ENCODE measurements around the gene NFS1.
"Not testable (repeated sequence)": the region's sequence is repeated elsewhere in the genome, so short reads cannot be mapped to it uniquely, and the experiment has no call there.

Gene NFS1

DNA sequence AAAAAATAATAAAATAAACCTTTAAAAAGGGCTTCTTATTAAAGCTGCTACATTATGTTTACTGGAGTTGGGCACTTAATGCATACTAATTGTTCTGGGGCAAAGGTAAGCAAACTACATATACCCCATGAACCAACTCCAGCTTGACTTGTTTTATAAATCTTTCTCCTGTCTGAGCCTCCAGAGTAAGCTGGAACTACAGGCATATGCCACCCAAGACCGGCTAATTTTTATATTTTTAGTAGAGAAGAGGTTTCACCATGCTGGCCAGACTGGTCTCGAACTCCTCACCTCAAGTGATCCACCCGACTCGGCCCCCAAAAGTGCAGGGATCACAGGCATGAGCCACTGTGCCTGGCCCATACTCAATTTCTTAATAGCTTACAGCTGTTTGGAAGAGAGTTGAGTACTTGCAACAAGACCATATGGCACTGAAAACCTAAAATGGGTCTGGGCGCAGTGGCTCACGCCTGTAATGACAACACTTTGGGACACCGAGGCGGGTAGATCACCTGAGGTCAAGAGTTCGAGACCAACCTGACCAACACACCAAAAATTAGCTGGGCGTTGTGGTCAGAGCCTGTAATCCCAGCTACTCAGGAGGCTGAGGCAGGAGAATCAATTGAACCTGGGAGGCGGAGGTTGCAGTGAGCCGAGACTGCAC lies 20.0 kb upstream of the NFS1 start:
- Histone ChIP-seq H3K4me3 (ENCODE audit: insufficient read depth, low read length, poor library complexity, severe bottlenecking) (no peak overlapping the region), H3F3A (ENCODE audit: insufficient read depth) (peaks cover 40% of the 10 kb centered on the region), H3K27me3 (ENCODE audit: low read length) (no peaks in the 10 kb centered on the region), H3K4me2 (ENCODE audit: low read depth, low read length, poor library complexity, severe bottlenecking) (no peak overlapping the region), H3K9me3 (ENCODE audit: insufficient read depth, low read length) (no peaks in the 10 kb centered on the region), H3K9me2 (replicated peaks; ENCODE audit: insufficient read depth, low read length) (no peaks in the 10 kb centered on the region), H3K79me2 (ENCODE audit: insufficient read depth, low read length) (peaks cover 88% of the 10 kb centered on the region), H3K9ac (ENCODE audit: low read length) (no peak overlapping the region), H3K27ac (ENCODE audit: low read depth, low read length) (no peak overlapping the region), H3K36me3 (ENCODE audit: low read length) (peaks cover 73% of the 10 kb centered on the region), H4K20me1 (ENCODE audit: low read depth, low read length) (peaks cover 64% of the 10 kb centered on the region), H2AFZ (ENCODE audit: low read depth, low read length, severe bottlenecking) (no peak overlapping the region)
- no peak for TF ChIP-seq EZH2phosphoT487 (conservative IDR thresholded peaks at IDR 0.05; ENCODE audit: low read length)
- TF ChIP-seq, protein P1, sequence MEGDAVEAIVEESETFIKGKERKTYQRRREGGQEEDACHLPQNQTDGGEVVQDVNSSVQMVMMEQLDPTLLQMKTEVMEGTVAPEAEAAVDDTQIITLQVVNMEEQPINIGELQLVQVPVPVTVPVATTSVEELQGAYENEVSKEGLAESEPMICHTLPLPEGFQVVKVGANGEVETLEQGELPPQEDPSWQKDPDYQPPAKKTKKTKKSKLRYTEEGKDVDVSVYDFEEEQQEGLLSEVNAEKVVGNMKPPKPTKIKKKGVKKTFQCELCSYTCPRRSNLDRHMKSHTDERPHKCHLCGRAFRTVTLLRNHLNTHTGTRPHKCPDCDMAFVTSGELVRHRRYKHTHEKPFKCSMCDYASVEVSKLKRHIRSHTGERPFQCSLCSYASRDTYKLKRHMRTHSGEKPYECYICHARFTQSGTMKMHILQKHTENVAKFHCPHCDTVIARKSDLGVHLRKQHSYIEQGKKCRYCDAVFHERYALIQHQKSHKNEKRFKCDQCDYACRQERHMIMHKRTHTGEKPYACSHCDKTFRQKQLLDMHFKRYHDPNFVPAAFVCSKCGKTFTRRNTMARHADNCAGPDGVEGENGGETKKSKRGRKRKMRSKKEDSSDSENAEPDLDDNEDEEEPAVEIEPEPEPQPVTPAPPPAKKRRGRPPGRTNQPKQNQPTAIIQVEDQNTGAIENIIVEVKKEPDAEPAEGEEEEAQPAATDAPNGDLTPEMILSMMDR (IDR thresholded peaks at IDR 0.05; ENCODE audit: insufficient read depth, low read length, poor library complexity, severe bottlenecking), result no peak

DNA sequence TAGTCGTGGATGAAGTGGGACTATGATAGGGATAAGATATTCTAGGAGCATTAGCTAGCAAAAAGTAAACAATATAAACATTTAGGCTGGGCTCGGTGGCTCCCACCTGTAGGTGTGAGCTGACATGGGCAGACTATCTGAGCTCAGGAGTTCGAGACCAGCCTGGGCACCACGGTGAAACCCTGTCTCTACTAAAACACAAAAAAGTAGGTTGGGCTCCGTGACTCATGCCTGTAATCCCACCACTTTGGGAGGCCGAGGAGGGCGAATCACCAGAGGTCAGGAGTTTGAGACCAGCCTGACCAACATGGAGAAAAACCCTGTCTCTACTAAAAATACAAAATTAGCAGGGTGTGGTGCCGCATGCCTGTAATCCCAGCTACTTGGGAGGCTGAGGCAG lies 19.2 kb upstream of the NFS1 start:
- H3K4me3 ChIP-seq (ENCODE audit: insufficient read depth, low read length, poor library complexity, severe bottlenecking); H3K4me2 ChIP-seq (ENCODE audit: low read depth, low read length, poor library complexity, severe bottlenecking); H3K9ac ChIP-seq (ENCODE audit: low read length); H3K9me2 ChIP-seq (replicated peaks; ENCODE audit: insufficient read depth, low read length); H3K27ac ChIP-seq (ENCODE audit: low read depth, low read length); H3K27me3 ChIP-seq (ENCODE audit: low read length); H2AFZ ChIP-seq (ENCODE audit: low read depth, low read length, severe bottlenecking); H3K9me3 ChIP-seq (ENCODE audit: insufficient read depth, low read length): not testable (repeated sequence)
- peaks cover 74% of the 10 kb centered on the region for H3K36me3 ChIP-seq (ENCODE audit: low read length)
- H4K20me1 ChIP-seq (ENCODE audit: low read depth, low read length), result peaks cover 64% of the 10 kb centered on the region
- H3F3A ChIP-seq (ENCODE audit: insufficient read depth), result peaks cover 44% of the 10 kb centered on the region
- H3K79me2 ChIP-seq (ENCODE audit: insufficient read depth, low read length), result peaks cover 83% of the 10 kb centered on the region

DNA sequence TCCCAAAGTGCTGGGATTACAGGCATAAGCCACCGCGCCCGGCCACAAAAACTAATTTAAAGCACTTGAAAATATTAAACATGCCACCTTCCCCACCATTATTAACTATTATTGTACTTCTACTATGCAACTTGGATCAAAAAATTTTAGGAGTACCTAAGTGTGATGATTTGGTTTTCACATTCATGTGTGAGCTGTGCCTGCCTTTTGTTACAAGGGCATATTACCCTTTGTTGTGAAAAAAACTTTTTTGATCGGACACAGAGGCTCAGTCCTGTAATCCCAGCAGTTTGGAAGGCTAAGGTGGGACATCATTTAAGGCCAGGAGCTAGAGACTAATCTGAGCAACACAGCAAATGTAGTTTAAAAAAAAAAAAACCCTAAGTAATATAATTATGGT lies 17.2 kb upstream of the NFS1 start:
- Histone ChIP-seq H3K9me3 (ENCODE audit: insufficient read depth, low read length) (no peaks in the 10 kb centered on the region), H3K4me3 (ENCODE audit: insufficient read depth, low read length, poor library complexity, severe bottlenecking) (no peak overlapping the region), H3K79me2 (ENCODE audit: insufficient read depth, low read length) (peaks cover 78% of the 10 kb centered on the region), H3K36me3 (ENCODE audit: low read length) (peaks cover 76% of the 10 kb centered on the region), H4K20me1 (ENCODE audit: low read depth, low read length) (peaks cover 58% of the 10 kb centered on the region), H2AFZ (ENCODE audit: low read depth, low read length, severe bottlenecking) (no peak overlapping the region), H3K4me2 (ENCODE audit: low read depth, low read length, poor library complexity, severe bottlenecking) (no peak overlapping the region), H3K27me3 (ENCODE audit: low read length) (no peaks in the 10 kb centered on the region), H3K9ac (ENCODE audit: low read length) (no peak overlapping the region), H3K27ac (ENCODE audit: low read depth, low read length) (no peak overlapping the region), H3F3A (ENCODE audit: insufficient read depth) (peaks cover 45% of the 10 kb centered on the region), H3K9me2 (replicated peaks; ENCODE audit: insufficient read depth, low read length) (no peaks in the 10 kb centered on the region)
- no peak for TF ChIP-seq EZH2phosphoT487 (conservative IDR thresholded peaks at IDR 0.05; ENCODE audit: low read length)
- TF ChIP-seq, protein P1 (IDR thresholded peaks at IDR 0.05; ENCODE audit: insufficient read depth, low read length, poor library complexity, severe bottlenecking), result no peak

DNA sequence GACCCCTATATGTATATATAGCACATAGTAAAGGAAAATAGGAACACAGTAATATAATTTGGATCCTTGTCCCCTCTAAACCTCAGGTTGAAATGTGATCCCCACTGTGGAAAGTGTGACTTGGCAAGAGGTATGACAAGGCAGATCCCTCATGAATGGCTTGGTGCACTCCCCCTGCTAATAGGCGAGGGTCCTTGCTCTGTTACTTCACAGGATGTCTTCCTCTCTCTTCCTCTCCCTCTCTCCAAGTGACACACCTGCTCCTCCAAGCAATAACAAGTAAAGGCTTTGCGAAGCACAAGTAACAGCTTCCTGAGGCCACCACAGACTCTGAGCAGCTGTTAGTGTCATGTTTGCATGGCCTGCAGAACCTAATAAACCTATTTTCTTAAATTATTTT lies 16.5 kb upstream of the NFS1 start:
- Histone ChIP-seq H2AFZ (ENCODE audit: low read depth, low read length, severe bottlenecking) (no peak overlapping the region), H3K27ac (ENCODE audit: low read depth, low read length) (no peak overlapping the region), H3K4me2 (ENCODE audit: low read depth, low read length, poor library complexity, severe bottlenecking) (no peak overlapping the region), H3K9me2 (replicated peaks; ENCODE audit: insufficient read depth, low read length) (no peaks in the 10 kb centered on the region), H3K4me3 (ENCODE audit: insufficient read depth, low read length, poor library complexity, severe bottlenecking) (no peak overlapping the region), H3K27me3 (ENCODE audit: low read length) (no peaks in the 10 kb centered on the region), H3F3A (ENCODE audit: insufficient read depth) (peaks cover 45% of the 10 kb centered on the region), H3K9me3 (ENCODE audit: insufficient read depth, low read length) (no peaks in the 10 kb centered on the region), H4K20me1 (ENCODE audit: low read depth, low read length) (peaks cover 57% of the 10 kb centered on the region), H3K79me2 (ENCODE audit: insufficient read depth, low read length) (peaks cover 75% of the 10 kb centered on the region), H3K36me3 (ENCODE audit: low read length) (peaks cover 76% of the 10 kb centered on the region), H3K9ac (ENCODE audit: low read length) (no peak overlapping the region)
- TF ChIP-seq, protein P1 (IDR thresholded peaks at IDR 0.05; ENCODE audit: insufficient read depth, low read length, poor library complexity, severe bottlenecking), result no peak
- no peak for TF ChIP-seq EZH2phosphoT487 (conservative IDR thresholded peaks at IDR 0.05; ENCODE audit: low read length)
